HCT116 (cell line): ENCODE results near the gene GRM6.

Source experiments
- CEBPB ChIP-seq: IDR thresholded peaks from 2 replicates; pipeline ENCODE4 v1.6.1; 2012; ENCODE audit warnings: low read depth
- POLR2AphosphoS5 ChIP-seq: IDR thresholded peaks from 2 replicates; pipeline ENCODE4 v1.6.1; 2011; ENCODE audit warnings: mild to moderate bottlenecking, low read depth, low read length, moderate library complexity
- SIN3A ChIP-seq: IDR thresholded peaks from 2 replicates; pipeline ENCODE4 v1.6.1; 2012; ENCODE audit warnings: low read depth
- TF ChIP-seq, protein P1 (sequence below), 3 experiments: fragments of 200-600 bp in 1 of 3; sonication (generic) in 1 of 3; IDR thresholded peaks in 2 of 3; conservative IDR thresholded peaks in 1 of 3; 2 replicates each; pipeline ENCODE4 v1.5.1; 2012 to 2017; ENCODE audit warnings: low read depth in 2 of 3, low read length in 2 of 3, antibody characterized with exemption in 1 of 3, borderline replicate concordance in 1 of 3, control low read depth in 1 of 3, mild to moderate bottlenecking in 1 of 3, mixed read lengths in 1 of 3, mixed run types in 1 of 3, moderate library complexity in 1 of 3; ENCODE audit not compliant: insufficient read depth in 1 of 3

DNA sequence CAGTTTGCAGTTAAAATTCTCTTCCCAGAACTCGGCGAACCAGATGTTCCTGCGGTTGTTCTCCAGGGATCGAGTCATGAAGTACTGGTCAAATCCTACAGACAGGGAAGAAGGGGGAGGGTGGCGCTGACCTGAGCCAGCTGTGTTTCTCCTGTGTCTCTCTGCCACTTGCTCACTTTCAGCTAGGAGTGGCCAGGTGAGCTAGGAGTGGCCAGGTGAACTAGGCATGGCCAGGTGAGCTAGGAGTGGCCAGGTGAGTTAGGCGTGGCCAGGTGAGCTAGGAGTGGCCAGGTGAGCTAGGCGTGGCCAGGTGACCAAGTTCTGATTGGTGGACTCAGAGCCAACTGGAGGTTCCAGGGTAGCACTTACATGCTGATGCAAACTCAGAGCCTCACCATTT lies 5.8 kb downstream of the GRM6 start:
- TF ChIP-seq CEBPB (no peak), SIN3A (no peak), POLR2AphosphoS5 (no peak)
- TF ChIP-seq, protein P1, sequence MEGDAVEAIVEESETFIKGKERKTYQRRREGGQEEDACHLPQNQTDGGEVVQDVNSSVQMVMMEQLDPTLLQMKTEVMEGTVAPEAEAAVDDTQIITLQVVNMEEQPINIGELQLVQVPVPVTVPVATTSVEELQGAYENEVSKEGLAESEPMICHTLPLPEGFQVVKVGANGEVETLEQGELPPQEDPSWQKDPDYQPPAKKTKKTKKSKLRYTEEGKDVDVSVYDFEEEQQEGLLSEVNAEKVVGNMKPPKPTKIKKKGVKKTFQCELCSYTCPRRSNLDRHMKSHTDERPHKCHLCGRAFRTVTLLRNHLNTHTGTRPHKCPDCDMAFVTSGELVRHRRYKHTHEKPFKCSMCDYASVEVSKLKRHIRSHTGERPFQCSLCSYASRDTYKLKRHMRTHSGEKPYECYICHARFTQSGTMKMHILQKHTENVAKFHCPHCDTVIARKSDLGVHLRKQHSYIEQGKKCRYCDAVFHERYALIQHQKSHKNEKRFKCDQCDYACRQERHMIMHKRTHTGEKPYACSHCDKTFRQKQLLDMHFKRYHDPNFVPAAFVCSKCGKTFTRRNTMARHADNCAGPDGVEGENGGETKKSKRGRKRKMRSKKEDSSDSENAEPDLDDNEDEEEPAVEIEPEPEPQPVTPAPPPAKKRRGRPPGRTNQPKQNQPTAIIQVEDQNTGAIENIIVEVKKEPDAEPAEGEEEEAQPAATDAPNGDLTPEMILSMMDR (IDR thresholded peaks at IDR 0.05 in 2 of 3, conservative IDR thresholded peaks at IDR 0.05 in 1 of 3; ENCODE audit: borderline replicate concordance in 1 of 3, insufficient read depth in 1 of 3, low read depth in 2 of 3, low read length in 2 of 3): no peak
